ENCODE measurements around the gene SLC12A1.
A peak's percentile ranks its signal among the peaks of the same experiment; 100 is the strongest.

Gene SLC12A1

DNA sequence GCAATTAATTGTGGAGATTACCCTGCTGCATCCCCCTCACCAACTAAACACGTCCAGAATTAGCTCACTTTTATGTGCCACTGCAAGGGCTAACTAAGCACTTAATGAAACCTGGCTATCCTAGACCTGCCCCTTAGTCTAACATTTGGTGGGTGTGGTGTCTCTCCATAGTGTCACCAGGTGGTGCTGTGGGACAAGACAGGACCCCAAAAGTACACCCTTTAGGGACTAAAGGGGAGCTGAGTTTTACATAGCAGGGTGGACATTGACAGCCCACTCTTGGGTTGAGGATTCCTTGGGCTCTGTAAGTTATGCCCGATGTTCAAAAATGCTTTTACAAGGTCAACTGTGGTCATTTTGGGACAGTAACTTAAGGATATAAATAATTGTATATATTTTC is 130.8 kb downstream of the SLC12A1 start:
- H3K9me2 ChIP-seq (ENCODE audit: low read depth, low read length): no peaks in the 10 kb centered on the region
- H3K4me1 ChIP-seq (ENCODE audit: insufficient read depth, low read length, severe bottlenecking): peaks cover 27% of the 10 kb centered on the region
- H3K4me3 ChIP-seq (ENCODE audit: low read depth, low read length, poor library complexity, severe bottlenecking): no peak overlapping the region
- H4K20me1 ChIP-seq (ENCODE audit: insufficient read depth, low read length): no peaks in the 10 kb centered on the region
- peaks cover 26% of the 10 kb centered on the region for H3K79me2 ChIP-seq (ENCODE audit: insufficient read depth, low read length)
- no peaks in the 10 kb centered on the region for H3K9me3 ChIP-seq (ENCODE audit: low read length)
- H3F3A ChIP-seq (ENCODE audit: insufficient read depth, low read length): 0 out of 2 replicates have a peak, but pooled peaks cover 8% of the 10 kb centered on the region
- H3K27ac ChIP-seq (ENCODE audit: low read depth, low read length, poor library complexity, severe bottlenecking): no peak overlapping the region
- no peaks in the 10 kb centered on the region for H3K27me3 ChIP-seq (ENCODE audit: insufficient read depth, low read length)
- no peak overlapping the region for H2AFZ ChIP-seq (ENCODE audit: low read length)
- TF ChIP-seq, protein P1, sequence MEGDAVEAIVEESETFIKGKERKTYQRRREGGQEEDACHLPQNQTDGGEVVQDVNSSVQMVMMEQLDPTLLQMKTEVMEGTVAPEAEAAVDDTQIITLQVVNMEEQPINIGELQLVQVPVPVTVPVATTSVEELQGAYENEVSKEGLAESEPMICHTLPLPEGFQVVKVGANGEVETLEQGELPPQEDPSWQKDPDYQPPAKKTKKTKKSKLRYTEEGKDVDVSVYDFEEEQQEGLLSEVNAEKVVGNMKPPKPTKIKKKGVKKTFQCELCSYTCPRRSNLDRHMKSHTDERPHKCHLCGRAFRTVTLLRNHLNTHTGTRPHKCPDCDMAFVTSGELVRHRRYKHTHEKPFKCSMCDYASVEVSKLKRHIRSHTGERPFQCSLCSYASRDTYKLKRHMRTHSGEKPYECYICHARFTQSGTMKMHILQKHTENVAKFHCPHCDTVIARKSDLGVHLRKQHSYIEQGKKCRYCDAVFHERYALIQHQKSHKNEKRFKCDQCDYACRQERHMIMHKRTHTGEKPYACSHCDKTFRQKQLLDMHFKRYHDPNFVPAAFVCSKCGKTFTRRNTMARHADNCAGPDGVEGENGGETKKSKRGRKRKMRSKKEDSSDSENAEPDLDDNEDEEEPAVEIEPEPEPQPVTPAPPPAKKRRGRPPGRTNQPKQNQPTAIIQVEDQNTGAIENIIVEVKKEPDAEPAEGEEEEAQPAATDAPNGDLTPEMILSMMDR (IDR thresholded peaks at IDR 0.05; ENCODE audit: low read length): peak; percentile 56
- TF ChIP-seq EZH2 (IDR thresholded peaks at IDR 0.05; ENCODE audit: borderline replicate concordance, low read length): no peak
- H3K36me3 ChIP-seq (ENCODE audit: insufficient read depth, low read length): peaks cover 87% of the 10 kb centered on the region
- H3K4me2 ChIP-seq (ENCODE audit: low read length): no peak overlapping the region
- no peak overlapping the region for H3K9ac ChIP-seq (ENCODE audit: low read length)

DNA sequence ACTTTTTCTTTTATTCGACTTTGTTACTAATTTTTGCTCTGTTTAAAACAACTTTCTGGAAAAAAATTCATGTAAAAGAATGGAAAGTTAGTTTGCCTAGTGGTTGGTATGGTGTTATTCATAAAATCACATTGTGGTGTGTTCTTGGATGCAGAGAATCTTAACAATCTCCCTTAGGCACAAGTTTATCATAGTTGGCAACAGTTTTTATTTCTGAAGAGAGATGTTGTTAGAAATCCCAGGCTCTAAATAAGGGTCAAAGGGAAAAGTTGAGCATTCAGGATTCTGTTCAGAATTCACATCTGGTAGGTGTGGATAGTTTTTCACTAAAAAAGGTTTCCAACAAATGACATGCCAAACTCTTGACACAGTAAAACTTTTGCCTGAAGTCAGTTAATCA is 131.5 kb downstream of the SLC12A1 start:
- H2AFZ ChIP-seq (ENCODE audit: low read length): no peak overlapping the region
- H3K4me2 ChIP-seq (ENCODE audit: low read length): no peak overlapping the region

GRCh38 chr15:48340111-48340510 is 134.0 kb downstream of the SLC12A1 start:
- Histone ChIP-seq H3K27me3 (ENCODE audit: insufficient read depth, low read length) (no peaks in the 10 kb centered on the region), H3K4me2 (ENCODE audit: low read length) (no peak overlapping the region), H3K79me2 (ENCODE audit: insufficient read depth, low read length) (no peaks in the 10 kb centered on the region), H2AFZ (ENCODE audit: low read length) (no peak overlapping the region), H3K4me1 (ENCODE audit: insufficient read depth, low read length, severe bottlenecking) (peaks cover under 1% of the 10 kb centered on the region), H3F3A (ENCODE audit: insufficient read depth, low read length) (peaks cover 8% of the 10 kb centered on the region; the same call in 1 of the 2 replicates), H3K36me3 (ENCODE audit: insufficient read depth, low read length) (peaks cover 81% of the 10 kb centered on the region), H3K9me2 (ENCODE audit: low read depth, low read length) (no peaks in the 10 kb centered on the region), H3K9me3 (ENCODE audit: low read length) (no peaks in the 10 kb centered on the region), H3K4me3 (ENCODE audit: low read depth, low read length, poor library complexity, severe bottlenecking) (no peak overlapping the region), H4K20me1 (ENCODE audit: insufficient read depth, low read length) (no peaks in the 10 kb centered on the region; the same call in 1 of the 2 replicates), H3K27ac (ENCODE audit: low read depth, low read length, poor library complexity, severe bottlenecking) (no peak overlapping the region), H3K9ac (ENCODE audit: low read length) (no peak overlapping the region)
- TF ChIP-seq, protein P1 (IDR thresholded peaks at IDR 0.05; ENCODE audit: low read length): no peak
- no peak for TF ChIP-seq EZH2 (IDR thresholded peaks at IDR 0.05; ENCODE audit: borderline replicate concordance, low read length)

More for the DNA sequence above, 131.5 kb downstream of the SLC12A1 start:
- no peaks in the 10 kb centered on the region for H3K27me3 ChIP-seq (ENCODE audit: insufficient read depth, low read length)
- peaks cover 20% of the 10 kb centered on the region for H3K79me2 ChIP-seq (ENCODE audit: insufficient read depth, low read length)
- 0 out of 2 replicates have a peak, but pooled peaks cover 8% of the 10 kb centered on the region for H3F3A ChIP-seq (ENCODE audit: insufficient read depth, low read length)
- H3K27ac ChIP-seq (ENCODE audit: low read depth, low read length, poor library complexity, severe bottlenecking): no peak overlapping the region
- H3K4me1 ChIP-seq (ENCODE audit: insufficient read depth, low read length, severe bottlenecking): peaks cover 26% of the 10 kb centered on the region
- TF ChIP-seq, protein P1 (IDR thresholded peaks at IDR 0.05; ENCODE audit: low read length): no peak
- H3K9me3 ChIP-seq (ENCODE audit: low read length): no peaks in the 10 kb centered on the region
- peaks cover 90% of the 10 kb centered on the region for H3K36me3 ChIP-seq (ENCODE audit: insufficient read depth, low read length)
- H3K4me3 ChIP-seq (ENCODE audit: low read depth, low read length, poor library complexity, severe bottlenecking): no peak overlapping the region
- H3K9ac ChIP-seq (ENCODE audit: low read length): no peak overlapping the region
- no peaks in the 10 kb centered on the region; the same call in 1 of the 2 replicates for H4K20me1 ChIP-seq (ENCODE audit: insufficient read depth, low read length)
- H3K9me2 ChIP-seq (ENCODE audit: low read depth, low read length): no peaks in the 10 kb centered on the region
